SK-N-SH (cell line): ENCODE data around the gene KIF13A.
A peak's percentile ranks its signal among the peaks of the same experiment; 100 is the strongest.

Experiments
- CHD2 ChIP-seq: fragments of 150-350 bp; IDR thresholded peaks from 2 replicates; pipeline ENCODE4 v1.6.1; 2018; ENCODE audit warnings: low read length; ENCODE audit not compliant: partially characterized antibody
- EP300 ChIP-seq, 2 experiments: IDR thresholded peaks; 2 replicates each; pipeline versions ENCODE4 v1.4.0 to v1.6.1; 2012; ENCODE audit warnings: borderline replicate concordance in 1 of 2, low read depth in 1 of 2, low read length in 1 of 2
- FOSL2 ChIP-seq: IDR thresholded peaks from 2 replicates; pipeline ENCODE4 v1.4.0; 2012; ENCODE audit warnings: low read depth, mild to moderate bottlenecking, moderate library complexity, borderline replicate concordance
- POLR2AphosphoS5 ChIP-seq: IDR thresholded peaks from 2 replicates; pipeline ENCODE4 v1.6.1; 2012; ENCODE audit warnings: low read depth, low read length
- RFX5 ChIP-seq: IDR thresholded peaks from 2 replicates; pipeline ENCODE4 v1.6.1; 2012; ENCODE audit warnings: mild to moderate bottlenecking, improper control_type of control experiment, low read length
- SIN3A ChIP-seq: IDR thresholded peaks from 2 replicates; pipeline ENCODE4 v1.6.1; 2012; ENCODE audit warnings: low read depth, mild to moderate bottlenecking, low read length, moderate library complexity, borderline replicate concordance
- TAF1 ChIP-seq: IDR thresholded peaks from 2 replicates; pipeline ENCODE4 v1.6.1; 2012; ENCODE audit warnings: low read depth, mild to moderate bottlenecking, low read length, moderate library complexity, borderline replicate concordance
- TCF12 ChIP-seq: IDR thresholded peaks from 2 replicates; pipeline ENCODE4 v1.4.0; 2012
- YY1 ChIP-seq: IDR thresholded peaks from 2 replicates; pipeline ENCODE4 v1.4.0; 2012; ENCODE audit warnings: low read depth, mild to moderate bottlenecking
- TF ChIP-seq, protein P1 (sequence below): fragments of 200-600 bp; sonication (generic); IDR thresholded peaks from 2 replicates; pipeline ENCODE4 v1.6.1; 2017; ENCODE audit warnings: antibody characterized with exemption, mild to moderate bottlenecking, moderate library complexity
- TF ChIP-seq, protein P2 (sequence below): IDR thresholded peaks from 2 replicates; pipeline ENCODE4 v1.6.1; 2012; ENCODE audit warnings: mild to moderate bottlenecking, low read depth, low read length, moderate library complexity
- TF ChIP-seq, protein P3 (sequence below): IDR thresholded peaks from 2 replicates; pipeline ENCODE4 v1.4.0; 2012; ENCODE audit warnings: low read depth
- TF ChIP-seq, protein P4 (sequence below): IDR thresholded peaks from 2 replicates; pipeline ENCODE4 v1.4.0; 2012; ENCODE audit warnings: low read depth, borderline replicate concordance

DNA sequence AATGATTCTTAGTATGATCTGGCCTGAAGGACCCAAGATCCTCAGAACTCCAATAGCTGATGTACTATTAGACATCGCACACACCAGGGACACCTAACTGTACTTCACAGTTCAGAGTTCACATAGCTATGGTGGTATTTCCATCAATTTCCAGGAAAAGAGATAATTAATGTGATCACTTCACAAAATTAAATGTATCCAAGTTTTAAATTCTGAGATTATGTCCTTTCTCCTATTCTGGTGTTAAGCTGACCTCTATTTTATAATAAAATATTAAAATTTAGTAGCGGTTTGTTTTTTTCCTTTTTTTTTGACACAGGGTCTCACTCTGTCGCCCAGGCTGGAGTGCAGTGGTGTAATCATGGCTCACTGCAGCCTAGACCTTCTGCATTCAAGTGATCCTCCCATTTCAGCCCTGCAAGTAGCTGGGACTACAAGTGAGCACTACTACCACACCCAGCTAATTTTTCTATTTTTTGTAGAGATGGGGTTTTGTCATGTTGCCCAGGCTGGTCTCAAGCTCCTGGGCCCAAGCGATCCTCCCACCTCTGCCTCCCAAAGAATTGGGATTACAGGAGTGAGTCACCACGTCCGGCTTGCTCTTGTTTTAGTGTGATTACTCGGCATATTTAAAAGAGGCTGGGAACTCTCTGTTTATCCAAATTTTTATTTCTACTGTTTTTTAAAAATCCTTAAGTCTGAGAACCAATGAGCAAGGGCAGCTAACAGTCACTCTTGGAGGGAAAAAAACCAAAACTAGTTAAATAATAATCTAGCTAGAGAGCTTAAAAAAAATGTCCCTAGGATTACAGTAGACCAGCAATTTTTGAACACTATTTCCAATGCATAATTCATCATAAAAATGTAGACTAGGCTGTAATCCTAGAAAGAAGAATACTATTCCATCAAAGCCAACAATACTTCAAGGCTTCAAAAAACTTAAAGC lies 16.0 kb downstream of the KIF13A start:
- TF ChIP-seq, protein P1, sequence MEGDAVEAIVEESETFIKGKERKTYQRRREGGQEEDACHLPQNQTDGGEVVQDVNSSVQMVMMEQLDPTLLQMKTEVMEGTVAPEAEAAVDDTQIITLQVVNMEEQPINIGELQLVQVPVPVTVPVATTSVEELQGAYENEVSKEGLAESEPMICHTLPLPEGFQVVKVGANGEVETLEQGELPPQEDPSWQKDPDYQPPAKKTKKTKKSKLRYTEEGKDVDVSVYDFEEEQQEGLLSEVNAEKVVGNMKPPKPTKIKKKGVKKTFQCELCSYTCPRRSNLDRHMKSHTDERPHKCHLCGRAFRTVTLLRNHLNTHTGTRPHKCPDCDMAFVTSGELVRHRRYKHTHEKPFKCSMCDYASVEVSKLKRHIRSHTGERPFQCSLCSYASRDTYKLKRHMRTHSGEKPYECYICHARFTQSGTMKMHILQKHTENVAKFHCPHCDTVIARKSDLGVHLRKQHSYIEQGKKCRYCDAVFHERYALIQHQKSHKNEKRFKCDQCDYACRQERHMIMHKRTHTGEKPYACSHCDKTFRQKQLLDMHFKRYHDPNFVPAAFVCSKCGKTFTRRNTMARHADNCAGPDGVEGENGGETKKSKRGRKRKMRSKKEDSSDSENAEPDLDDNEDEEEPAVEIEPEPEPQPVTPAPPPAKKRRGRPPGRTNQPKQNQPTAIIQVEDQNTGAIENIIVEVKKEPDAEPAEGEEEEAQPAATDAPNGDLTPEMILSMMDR = no peak
- TF ChIP-seq, protein P2, sequence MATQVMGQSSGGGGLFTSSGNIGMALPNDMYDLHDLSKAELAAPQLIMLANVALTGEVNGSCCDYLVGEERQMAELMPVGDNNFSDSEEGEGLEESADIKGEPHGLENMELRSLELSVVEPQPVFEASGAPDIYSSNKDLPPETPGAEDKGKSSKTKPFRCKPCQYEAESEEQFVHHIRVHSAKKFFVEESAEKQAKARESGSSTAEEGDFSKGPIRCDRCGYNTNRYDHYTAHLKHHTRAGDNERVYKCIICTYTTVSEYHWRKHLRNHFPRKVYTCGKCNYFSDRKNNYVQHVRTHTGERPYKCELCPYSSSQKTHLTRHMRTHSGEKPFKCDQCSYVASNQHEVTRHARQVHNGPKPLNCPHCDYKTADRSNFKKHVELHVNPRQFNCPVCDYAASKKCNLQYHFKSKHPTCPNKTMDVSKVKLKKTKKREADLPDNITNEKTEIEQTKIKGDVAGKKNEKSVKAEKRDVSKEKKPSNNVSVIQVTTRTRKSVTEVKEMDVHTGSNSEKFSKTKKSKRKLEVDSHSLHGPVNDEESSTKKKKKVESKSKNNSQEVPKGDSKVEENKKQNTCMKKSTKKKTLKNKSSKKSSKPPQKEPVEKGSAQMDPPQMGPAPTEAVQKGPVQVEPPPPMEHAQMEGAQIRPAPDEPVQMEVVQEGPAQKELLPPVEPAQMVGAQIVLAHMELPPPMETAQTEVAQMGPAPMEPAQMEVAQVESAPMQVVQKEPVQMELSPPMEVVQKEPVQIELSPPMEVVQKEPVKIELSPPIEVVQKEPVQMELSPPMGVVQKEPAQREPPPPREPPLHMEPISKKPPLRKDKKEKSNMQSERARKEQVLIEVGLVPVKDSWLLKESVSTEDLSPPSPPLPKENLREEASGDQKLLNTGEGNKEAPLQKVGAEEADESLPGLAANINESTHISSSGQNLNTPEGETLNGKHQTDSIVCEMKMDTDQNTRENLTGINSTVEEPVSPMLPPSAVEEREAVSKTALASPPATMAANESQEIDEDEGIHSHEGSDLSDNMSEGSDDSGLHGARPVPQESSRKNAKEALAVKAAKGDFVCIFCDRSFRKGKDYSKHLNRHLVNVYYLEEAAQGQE = no peak
- TF ChIP-seq, protein P3, sequence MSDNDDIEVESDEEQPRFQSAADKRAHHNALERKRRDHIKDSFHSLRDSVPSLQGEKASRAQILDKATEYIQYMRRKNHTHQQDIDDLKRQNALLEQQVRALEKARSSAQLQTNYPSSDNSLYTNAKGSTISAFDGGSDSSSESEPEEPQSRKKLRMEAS = no peak
- TF ChIP-seq YY1 (no peak), TCF12 (no peak), EP300 (IDR thresholded peaks at IDR 0.05; ENCODE audit: borderline replicate concordance in 1 of 2, low read depth in 1 of 2, low read length in 1 of 2) (no peak), POLR2AphosphoS5 (no peak), CHD2 (no peak), SIN3A (no peak), TAF1 (no peak), RFX5 (no peak), FOSL2 (peak; percentile 77)
- TF ChIP-seq, protein P4, sequence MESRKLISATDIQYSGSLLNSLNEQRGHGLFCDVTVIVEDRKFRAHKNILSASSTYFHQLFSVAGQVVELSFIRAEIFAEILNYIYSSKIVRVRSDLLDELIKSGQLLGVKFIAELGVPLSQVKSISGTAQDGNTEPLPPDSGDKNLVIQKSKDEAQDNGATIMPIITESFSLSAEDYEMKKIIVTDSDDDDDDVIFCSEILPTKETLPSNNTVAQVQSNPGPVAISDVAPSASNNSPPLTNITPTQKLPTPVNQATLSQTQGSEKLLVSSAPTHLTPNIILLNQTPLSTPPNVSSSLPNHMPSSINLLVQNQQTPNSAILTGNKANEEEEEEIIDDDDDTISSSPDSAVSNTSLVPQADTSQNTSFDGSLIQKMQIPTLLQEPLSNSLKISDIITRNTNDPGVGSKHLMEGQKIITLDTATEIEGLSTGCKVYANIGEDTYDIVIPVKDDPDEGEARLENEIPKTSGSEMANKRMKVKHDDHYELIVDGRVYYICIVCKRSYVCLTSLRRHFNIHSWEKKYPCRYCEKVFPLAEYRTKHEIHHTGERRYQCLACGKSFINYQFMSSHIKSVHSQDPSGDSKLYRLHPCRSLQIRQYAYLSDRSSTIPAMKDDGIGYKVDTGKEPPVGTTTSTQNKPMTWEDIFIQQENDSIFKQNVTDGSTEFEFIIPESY = no peak
